ENCODE results near the gene SORCS1.

DNA sequence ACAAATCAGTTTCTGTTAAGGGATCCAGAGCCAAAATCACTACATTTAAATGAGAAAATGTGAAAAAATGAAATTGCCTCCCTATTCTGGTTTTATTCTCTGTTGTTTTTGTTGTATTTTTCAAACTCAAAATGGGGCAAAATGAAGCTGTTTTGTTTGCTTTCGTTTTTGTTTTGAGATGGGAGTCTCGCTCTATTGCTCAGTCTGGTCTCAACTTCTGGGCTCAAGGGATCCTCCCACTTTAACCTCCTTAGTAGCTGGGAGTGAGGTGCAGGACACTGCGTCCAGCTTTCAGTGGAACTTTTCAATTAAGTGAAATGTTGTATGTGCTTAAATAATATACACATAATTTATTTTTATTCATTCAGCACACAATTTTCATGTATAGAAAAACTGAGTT, 205.0 kb downstream of the SORCS1 start:
- TF ChIP-seq, protein P1, sequence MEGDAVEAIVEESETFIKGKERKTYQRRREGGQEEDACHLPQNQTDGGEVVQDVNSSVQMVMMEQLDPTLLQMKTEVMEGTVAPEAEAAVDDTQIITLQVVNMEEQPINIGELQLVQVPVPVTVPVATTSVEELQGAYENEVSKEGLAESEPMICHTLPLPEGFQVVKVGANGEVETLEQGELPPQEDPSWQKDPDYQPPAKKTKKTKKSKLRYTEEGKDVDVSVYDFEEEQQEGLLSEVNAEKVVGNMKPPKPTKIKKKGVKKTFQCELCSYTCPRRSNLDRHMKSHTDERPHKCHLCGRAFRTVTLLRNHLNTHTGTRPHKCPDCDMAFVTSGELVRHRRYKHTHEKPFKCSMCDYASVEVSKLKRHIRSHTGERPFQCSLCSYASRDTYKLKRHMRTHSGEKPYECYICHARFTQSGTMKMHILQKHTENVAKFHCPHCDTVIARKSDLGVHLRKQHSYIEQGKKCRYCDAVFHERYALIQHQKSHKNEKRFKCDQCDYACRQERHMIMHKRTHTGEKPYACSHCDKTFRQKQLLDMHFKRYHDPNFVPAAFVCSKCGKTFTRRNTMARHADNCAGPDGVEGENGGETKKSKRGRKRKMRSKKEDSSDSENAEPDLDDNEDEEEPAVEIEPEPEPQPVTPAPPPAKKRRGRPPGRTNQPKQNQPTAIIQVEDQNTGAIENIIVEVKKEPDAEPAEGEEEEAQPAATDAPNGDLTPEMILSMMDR (IDR thresholded peaks at IDR 0.05) = no peak
- TF ChIP-seq EP300 (IDR thresholded peaks at IDR 0.05) = no peak

All from esophagus muscularis mucosa (tissue), 3 donors.